ENCODE data around the gene NF2.

DNA sequence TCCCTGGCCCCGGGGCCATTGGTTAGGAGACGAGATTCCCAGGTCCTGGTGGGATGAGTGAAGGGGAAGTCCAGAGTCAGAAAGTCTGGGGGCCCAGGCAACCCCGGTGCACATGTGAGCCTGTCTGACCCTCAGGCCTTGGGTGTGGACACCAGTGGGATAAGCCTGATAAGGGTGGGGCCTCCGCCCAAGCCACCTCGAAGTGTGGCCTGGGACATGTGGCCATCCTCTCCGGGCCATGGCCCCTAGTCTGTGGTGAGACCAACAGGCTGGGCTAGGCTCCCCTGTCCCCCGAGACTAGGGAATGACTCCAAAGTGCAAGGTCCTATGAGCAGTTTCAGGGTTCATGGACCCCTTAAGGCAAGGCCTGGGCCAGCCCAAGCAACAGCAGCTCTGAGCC lies 122.7 kb downstream of the NF2 start:
- TF ChIP-seq CTCF (IDR thresholded peaks at IDR 0.05; ENCODE audit: low read depth, low read length, poor library complexity, severe bottlenecking): no peak
- TF ChIP-seq EZH2phosphoT487 (IDR thresholded peaks at IDR 0.05; ENCODE audit: borderline replicate concordance, low read length): no peak
